PC-9 (cell line): ENCODE data around the gene SYT3. TPM values are rescaled to one million over a fixed set of nuclear protein-coding genes. Genes with fewer than 3 reads are reported as not detected.
A peak's percentile ranks its signal among the peaks of the same experiment; 100 is the strongest.

Experiments used
- BruUV-seq: library from RNA; stranded (reverse); fragments of 400-500 nt; replicated peaks from 2 replicates; lab custom pipeline; 2021; lab: Mats Ljungman, UMichigan
- CTCF ChIA-PET: fragments of 300-600 bp; sonication (Branson Sonifier 250); formaldehyde crosslinking; loops from one replicate; lab custom pipeline; 2022; ENCODE audit warnings: antibody characterized with exemption; lab: Charles Lee
- POLR2A ChIA-PET: fragments of 300-600 bp; sonication (Branson Sonifier 250); formaldehyde crosslinking; loops from one replicate; lab custom pipeline; 2022; ENCODE audit warnings: antibody characterized with exemption; ENCODE audit not compliant: unreplicated experiment; lab: Charles Lee
- DNase-seq, 2 experiments: peaks; one replicate each; pipeline versions ENCODE4 v3.0.0 to v3.0.0-alpha.2; 2015 to 2022; ENCODE audit warnings: mixed read lengths in 1 of 2
- H2AFZ ChIP-seq: fragments of 200-600 bp; sonication (generic); 2 replicates; pipeline ENCODE4 v1.8.1; 2017; ENCODE audit warnings: antibody characterized with exemption
- H3F3A ChIP-seq: fragments of 200-600 bp; sonication (generic); 2 replicates; pipeline ENCODE4 v1.8.1; 2017; ENCODE audit warnings: antibody characterized with exemption, mild to moderate bottlenecking, low read depth; ENCODE audit not compliant: insufficient read depth
- H3K27ac ChIP-seq: fragments of 200-600 bp; sonication (generic); 2 replicates; pipeline ENCODE4 v1.6.1; 2016; ENCODE audit warnings: mixed run types
- H3K27me3 ChIP-seq: fragments of 200-600 bp; sonication (generic); 2 replicates; pipeline ENCODE4 v1.6.1; 2016; ENCODE audit warnings: low read depth, mixed run types; ENCODE audit not compliant: insufficient read depth
- H3K36me3 ChIP-seq: fragments of 200-600 bp; sonication (generic); 2 replicates; pipeline ENCODE4 v1.6.1; 2016; ENCODE audit warnings: low read depth, mixed run types
- H3K4me1 ChIP-seq: fragments of 200-600 bp; sonication (generic); replicated peaks from 2 replicates; pipeline ENCODE4 v1.6.1; 2016; ENCODE audit warnings: mixed run types; ENCODE audit not compliant: insufficient read depth
- H3K4me2 ChIP-seq: fragments of 200-600 bp; sonication (generic); 2 replicates; pipeline ENCODE4 v1.6.1; 2017; ENCODE audit warnings: mixed run types
- H3K4me3 ChIP-seq: fragments of 200-600 bp; sonication (generic); 2 replicates; pipeline ENCODE4 v1.6.1; 2016; ENCODE audit warnings: mixed run types
- H3K79me2 ChIP-seq: fragments of 200-600 bp; sonication (generic); 2 replicates; pipeline ENCODE4 v1.6.1; 2017; ENCODE audit warnings: low read depth, mixed run types
- H3K9me2 ChIP-seq: fragments of 200-600 bp; sonication (generic); 2 replicates; pipeline ENCODE4 v1.8.1; 2017; ENCODE audit warnings: mild to moderate bottlenecking; ENCODE audit not compliant: insufficient read depth
- H3K9me3 ChIP-seq: fragments of 200-600 bp; sonication (generic); 2 replicates; pipeline ENCODE4 v1.8.1; 2016; ENCODE audit warnings: low read depth; ENCODE audit not compliant: insufficient read depth
- H4K20me1 ChIP-seq: fragments of 200-600 bp; sonication (generic); 2 replicates; pipeline ENCODE4 v1.8.1; 2017; ENCODE audit not compliant: insufficient read depth
- EZH2 ChIP-seq: fragments of 200-600 bp; sonication (generic); IDR thresholded peaks from 2 replicates; pipeline ENCODE4 v1.8.0; 2017; ENCODE audit warnings: antibody characterized with exemption, low read depth
- intact Hi-C: fragments of 100-400 bp; cut with micrococcal nuclease; formaldehyde crosslinking; loops from one replicate; pipeline ENCODE4 v1.10.0; 2022; ENCODE audit not compliant: unreplicated experiment
- total RNA-seq: library from RNA; stranded (reverse); gene quantifications from 2 replicates; pipeline ENCODE4 v1.2.3, GENCODE V29; 2021
- TF ChIP-seq, protein P1 (sequence below): fragments of 200-600 bp; sonication (generic); conservative IDR thresholded peaks from 2 replicates; pipeline ENCODE4 v1.6.1; 2017; ENCODE audit warnings: mixed run types, antibody characterized with exemption, mild to moderate bottlenecking, moderate library complexity

Gene SYT3
- total RNA-seq, 1 experiment from 2014 or later: not detected

DNA sequence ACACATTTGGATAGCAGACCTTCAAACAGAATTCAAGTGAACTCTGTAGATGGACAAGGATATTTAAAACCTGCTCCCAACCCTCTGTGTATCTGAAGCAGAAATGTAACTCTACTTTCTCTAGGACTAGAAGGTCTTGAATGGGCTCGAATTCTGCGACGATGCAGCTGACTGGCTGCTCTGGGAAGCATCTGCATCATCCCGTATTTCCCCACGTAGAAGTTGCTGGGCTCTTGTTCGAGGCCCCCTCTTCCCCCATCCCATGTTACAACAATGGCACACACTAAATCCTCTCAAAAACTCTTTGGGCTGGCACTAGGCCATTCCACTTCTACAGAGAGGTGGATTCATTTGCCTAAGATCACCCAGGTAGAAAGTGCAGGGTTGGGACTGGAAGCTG is 24.5 kb upstream of the SYT3 start:
- CTCF ChIA-PET: no interaction called here
- no peaks in the 10 kb centered on the region for H4K20me1 ChIP-seq
- no peak for DNase-seq
- no peak overlapping the region for H3K27ac ChIP-seq
- no peaks in the 10 kb centered on the region for H3K9me2 ChIP-seq
- H3K36me3 ChIP-seq: no peaks in the 10 kb centered on the region
- POLR2A ChIA-PET: no interaction called here
- H3K27me3 ChIP-seq: peaks cover 42% of the 10 kb centered on the region
- no peaks in the 10 kb centered on the region for H3K9me3 ChIP-seq
- no TSS peak for BruUV-seq
- no peaks in the 10 kb centered on the region for H3K4me1 ChIP-seq
- no peak overlapping the region for H3K4me3 ChIP-seq
- no peak for TF ChIP-seq EZH2
- TF ChIP-seq, protein P1, sequence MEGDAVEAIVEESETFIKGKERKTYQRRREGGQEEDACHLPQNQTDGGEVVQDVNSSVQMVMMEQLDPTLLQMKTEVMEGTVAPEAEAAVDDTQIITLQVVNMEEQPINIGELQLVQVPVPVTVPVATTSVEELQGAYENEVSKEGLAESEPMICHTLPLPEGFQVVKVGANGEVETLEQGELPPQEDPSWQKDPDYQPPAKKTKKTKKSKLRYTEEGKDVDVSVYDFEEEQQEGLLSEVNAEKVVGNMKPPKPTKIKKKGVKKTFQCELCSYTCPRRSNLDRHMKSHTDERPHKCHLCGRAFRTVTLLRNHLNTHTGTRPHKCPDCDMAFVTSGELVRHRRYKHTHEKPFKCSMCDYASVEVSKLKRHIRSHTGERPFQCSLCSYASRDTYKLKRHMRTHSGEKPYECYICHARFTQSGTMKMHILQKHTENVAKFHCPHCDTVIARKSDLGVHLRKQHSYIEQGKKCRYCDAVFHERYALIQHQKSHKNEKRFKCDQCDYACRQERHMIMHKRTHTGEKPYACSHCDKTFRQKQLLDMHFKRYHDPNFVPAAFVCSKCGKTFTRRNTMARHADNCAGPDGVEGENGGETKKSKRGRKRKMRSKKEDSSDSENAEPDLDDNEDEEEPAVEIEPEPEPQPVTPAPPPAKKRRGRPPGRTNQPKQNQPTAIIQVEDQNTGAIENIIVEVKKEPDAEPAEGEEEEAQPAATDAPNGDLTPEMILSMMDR: no peak
- H3K4me2 ChIP-seq: no peak overlapping the region
- H3F3A ChIP-seq: no peaks in the 10 kb centered on the region
- H2AFZ ChIP-seq: no peak overlapping the region
- H3K79me2 ChIP-seq: no peaks in the 10 kb centered on the region
- intact Hi-C loops: no loop called here

DNA sequence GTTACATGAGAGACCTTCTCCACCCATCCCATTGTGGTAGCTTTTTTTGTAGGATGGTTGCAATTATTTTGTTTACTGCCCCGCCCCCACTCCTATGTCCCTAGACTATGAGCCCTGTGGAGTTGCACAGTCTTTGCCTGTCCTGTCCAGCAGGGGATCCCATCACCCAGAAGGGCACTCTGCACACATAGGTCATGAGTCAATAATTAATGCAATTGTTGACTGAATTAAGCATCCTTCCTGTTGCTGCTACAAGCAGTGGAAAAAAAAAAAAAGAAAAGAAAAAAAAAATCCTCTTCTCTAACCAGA is 23.8 kb upstream of the SYT3 start:
- POLR2A ChIA-PET: no interaction called here
- CTCF ChIA-PET: no interaction called here
- H3K79me2 ChIP-seq: no peaks in the 10 kb centered on the region
- intact Hi-C loops: no loop called here
- H3K27me3 ChIP-seq: peaks cover 42% of the 10 kb centered on the region
- TF ChIP-seq, protein P1: peak; percentile 44
- TF ChIP-seq EZH2: no peak
- H3K4me3 ChIP-seq: no peak overlapping the region
- no peaks in the 10 kb centered on the region for H3F3A ChIP-seq
- no peaks in the 10 kb centered on the region for H3K36me3 ChIP-seq
- no peak overlapping the region for H3K27ac ChIP-seq
- no peaks in the 10 kb centered on the region for H3K9me2 ChIP-seq
- H3K4me2 ChIP-seq: no peak overlapping the region
- BruUV-seq: no TSS peak
- H4K20me1 ChIP-seq: no peaks in the 10 kb centered on the region
- H3K9me3 ChIP-seq: no peaks in the 10 kb centered on the region
- peak in 1 of 2 experiments; percentile 44 for DNase-seq
- H3K4me1 ChIP-seq: no peaks in the 10 kb centered on the region
- H2AFZ ChIP-seq: no peak overlapping the region

- no peak overlapping the region for H3K4me2 ChIP-seq
- H2AFZ ChIP-seq: no peak overlapping the region
- no peak overlapping the region for H3K4me3 ChIP-seq
- no peaks in the 10 kb centered on the region for H3F3A ChIP-seq
- TF ChIP-seq, protein P1: no peak
- TF ChIP-seq EZH2: no peak
- H3K27me3 ChIP-seq: peaks cover 47% of the 10 kb centered on the region
- intact Hi-C loops: no loop called here
- no peaks in the 10 kb centered on the region for H3K36me3 ChIP-seq
- H3K4me1 ChIP-seq: no peaks in the 10 kb centered on the region
- ChIA-PET POLR2A (no interaction called here), CTCF (no interaction called here)
- DNase-seq: no peak
- H4K20me1 ChIP-seq: no peaks in the 10 kb centered on the region
- no peaks in the 10 kb centered on the region for H3K9me2 ChIP-seq
- H3K9me3 ChIP-seq: no peaks in the 10 kb centered on the region
- H3K27ac ChIP-seq: no peak overlapping the region
- no TSS peak for BruUV-seq
- no peaks in the 10 kb centered on the region for H3K79me2 ChIP-seq
Observed at GRCh38 chr19:50662651-50663481, 23.2 kb upstream of the SYT3 start.
